ENCODE measurements around the gene CADPS2.

CADPS2 gene

DNA sequence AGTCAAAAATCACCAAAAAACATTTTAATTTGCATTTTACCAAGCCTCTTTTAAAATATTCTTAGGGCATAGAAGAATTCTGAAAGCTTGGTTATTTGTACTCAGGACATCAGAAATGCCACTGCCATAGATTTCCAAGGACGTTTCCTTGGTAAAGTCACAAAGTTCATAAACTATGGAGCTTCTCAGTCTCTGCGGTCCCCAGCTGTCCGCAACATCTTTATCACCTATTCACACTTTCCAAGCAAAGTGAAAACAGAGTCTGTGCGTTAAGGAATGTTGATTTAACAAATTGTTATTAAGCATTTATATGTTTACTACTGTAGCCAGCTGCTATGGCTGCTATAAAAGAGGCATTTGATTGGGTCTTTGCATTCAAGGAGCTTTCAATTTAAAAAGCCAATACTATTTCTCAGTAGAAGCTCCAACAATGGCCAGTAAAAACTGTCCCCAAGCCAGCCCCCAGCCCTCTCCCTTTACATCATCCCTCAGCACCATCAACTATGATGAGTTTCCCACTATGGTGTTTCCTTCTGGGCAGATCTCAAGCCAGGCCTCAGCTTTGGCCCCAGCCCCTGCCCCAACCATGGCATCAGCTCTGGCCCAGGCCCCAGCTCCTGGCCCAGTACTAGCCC, 36.8 kb downstream of the CADPS2 start:
- no peak for TF ChIP-seq TAF1 (IDR thresholded peaks at IDR 0.05; ENCODE audit: borderline replicate concordance, insufficient read depth, low read length)
- TF ChIP-seq SIN3A (IDR thresholded peaks at IDR 0.05; ENCODE audit: borderline replicate concordance, insufficient read depth, low read length), result no peak
- TF ChIP-seq POLR2AphosphoS5 (IDR thresholded peaks at IDR 0.05; ENCODE audit: low read depth, low read length), result no peak
- no peak for TF ChIP-seq FOXP2 (optimal IDR thresholded peaks at IDR 0.05; ENCODE audit: borderline replicate concordance, extremely low read depth, extremely low read length, insufficient read depth)
- TF ChIP-seq, protein P1, sequence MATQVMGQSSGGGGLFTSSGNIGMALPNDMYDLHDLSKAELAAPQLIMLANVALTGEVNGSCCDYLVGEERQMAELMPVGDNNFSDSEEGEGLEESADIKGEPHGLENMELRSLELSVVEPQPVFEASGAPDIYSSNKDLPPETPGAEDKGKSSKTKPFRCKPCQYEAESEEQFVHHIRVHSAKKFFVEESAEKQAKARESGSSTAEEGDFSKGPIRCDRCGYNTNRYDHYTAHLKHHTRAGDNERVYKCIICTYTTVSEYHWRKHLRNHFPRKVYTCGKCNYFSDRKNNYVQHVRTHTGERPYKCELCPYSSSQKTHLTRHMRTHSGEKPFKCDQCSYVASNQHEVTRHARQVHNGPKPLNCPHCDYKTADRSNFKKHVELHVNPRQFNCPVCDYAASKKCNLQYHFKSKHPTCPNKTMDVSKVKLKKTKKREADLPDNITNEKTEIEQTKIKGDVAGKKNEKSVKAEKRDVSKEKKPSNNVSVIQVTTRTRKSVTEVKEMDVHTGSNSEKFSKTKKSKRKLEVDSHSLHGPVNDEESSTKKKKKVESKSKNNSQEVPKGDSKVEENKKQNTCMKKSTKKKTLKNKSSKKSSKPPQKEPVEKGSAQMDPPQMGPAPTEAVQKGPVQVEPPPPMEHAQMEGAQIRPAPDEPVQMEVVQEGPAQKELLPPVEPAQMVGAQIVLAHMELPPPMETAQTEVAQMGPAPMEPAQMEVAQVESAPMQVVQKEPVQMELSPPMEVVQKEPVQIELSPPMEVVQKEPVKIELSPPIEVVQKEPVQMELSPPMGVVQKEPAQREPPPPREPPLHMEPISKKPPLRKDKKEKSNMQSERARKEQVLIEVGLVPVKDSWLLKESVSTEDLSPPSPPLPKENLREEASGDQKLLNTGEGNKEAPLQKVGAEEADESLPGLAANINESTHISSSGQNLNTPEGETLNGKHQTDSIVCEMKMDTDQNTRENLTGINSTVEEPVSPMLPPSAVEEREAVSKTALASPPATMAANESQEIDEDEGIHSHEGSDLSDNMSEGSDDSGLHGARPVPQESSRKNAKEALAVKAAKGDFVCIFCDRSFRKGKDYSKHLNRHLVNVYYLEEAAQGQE (IDR thresholded peaks at IDR 0.05; ENCODE audit: insufficient read depth in 1 of 2, low read depth in 2 of 2, low read length in 2 of 2), result no peak

DNA sequence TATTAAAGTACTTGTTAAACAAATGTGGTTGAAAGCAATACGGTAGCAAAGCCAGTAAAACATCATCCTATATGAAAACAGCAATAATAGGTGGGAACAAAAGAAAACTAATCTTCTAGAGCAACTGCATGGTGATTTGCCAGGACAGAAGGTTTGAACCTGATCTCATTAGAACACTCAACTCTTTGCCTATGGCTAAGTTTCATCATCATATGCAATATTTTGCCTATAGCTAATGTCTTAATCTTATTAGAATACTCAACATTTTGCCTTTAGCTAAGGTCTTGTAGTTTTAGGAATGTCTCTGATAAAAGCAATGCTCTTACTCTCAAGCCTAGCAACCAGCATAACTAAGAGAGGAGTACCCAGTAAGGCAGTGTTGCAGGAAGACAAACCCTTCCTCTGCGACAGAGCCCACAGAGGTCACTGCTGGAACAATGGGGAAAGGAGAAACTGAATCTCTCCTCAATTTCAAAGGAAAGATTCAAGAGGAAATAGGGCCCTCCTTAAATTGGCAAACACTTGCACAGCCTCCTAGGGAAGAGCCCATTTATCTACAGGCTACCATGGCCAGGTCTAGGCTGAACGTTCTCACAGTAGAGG, 38.3 kb downstream of the CADPS2 start:
- no peak for TF ChIP-seq POLR2AphosphoS5 (IDR thresholded peaks at IDR 0.05; ENCODE audit: low read depth, low read length)
- no peak for TF ChIP-seq SIN3A (IDR thresholded peaks at IDR 0.05; ENCODE audit: borderline replicate concordance, insufficient read depth, low read length)
- no peak for TF ChIP-seq TAF1 (IDR thresholded peaks at IDR 0.05; ENCODE audit: borderline replicate concordance, insufficient read depth, low read length)
- TF ChIP-seq FOXP2 (optimal IDR thresholded peaks at IDR 0.05; ENCODE audit: borderline replicate concordance, extremely low read depth, extremely low read length, insufficient read depth), result no peak
- TF ChIP-seq, protein P1 (IDR thresholded peaks at IDR 0.05; ENCODE audit: insufficient read depth in 1 of 2, low read depth in 2 of 2, low read length in 2 of 2), result no peak

DNA sequence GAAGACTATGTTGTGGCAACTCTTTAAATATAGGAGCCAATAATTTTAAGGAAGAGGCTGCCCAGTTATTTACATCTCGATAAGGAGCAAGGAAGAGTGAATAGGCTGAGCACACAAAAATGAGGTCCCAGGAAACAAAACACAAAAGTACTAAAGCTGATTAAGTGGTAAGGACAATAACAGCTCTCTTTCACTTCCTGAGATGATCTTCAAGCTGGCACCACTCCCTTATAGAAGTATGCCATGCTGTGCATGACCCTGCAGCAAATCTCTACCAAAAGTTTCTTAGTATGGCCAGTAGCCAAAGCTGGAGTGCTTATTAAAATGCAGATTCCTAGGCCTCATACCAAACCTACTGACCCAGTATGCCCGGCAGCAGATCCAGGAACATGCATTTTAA, 39.7 kb downstream of the CADPS2 start:
- TF ChIP-seq FOXP2 (optimal IDR thresholded peaks at IDR 0.05; ENCODE audit: borderline replicate concordance, extremely low read depth, extremely low read length, insufficient read depth), result no peak
- no peak for TF ChIP-seq POLR2AphosphoS5 (IDR thresholded peaks at IDR 0.05; ENCODE audit: low read depth, low read length)
- TF ChIP-seq SIN3A (IDR thresholded peaks at IDR 0.05; ENCODE audit: borderline replicate concordance, insufficient read depth, low read length), result no peak
- TF ChIP-seq, protein P1 (IDR thresholded peaks at IDR 0.05; ENCODE audit: insufficient read depth in 1 of 2, low read depth in 2 of 2, low read length in 2 of 2), result no peak
- TF ChIP-seq TAF1 (IDR thresholded peaks at IDR 0.05; ENCODE audit: borderline replicate concordance, insufficient read depth, low read length), result no peak

DNA sequence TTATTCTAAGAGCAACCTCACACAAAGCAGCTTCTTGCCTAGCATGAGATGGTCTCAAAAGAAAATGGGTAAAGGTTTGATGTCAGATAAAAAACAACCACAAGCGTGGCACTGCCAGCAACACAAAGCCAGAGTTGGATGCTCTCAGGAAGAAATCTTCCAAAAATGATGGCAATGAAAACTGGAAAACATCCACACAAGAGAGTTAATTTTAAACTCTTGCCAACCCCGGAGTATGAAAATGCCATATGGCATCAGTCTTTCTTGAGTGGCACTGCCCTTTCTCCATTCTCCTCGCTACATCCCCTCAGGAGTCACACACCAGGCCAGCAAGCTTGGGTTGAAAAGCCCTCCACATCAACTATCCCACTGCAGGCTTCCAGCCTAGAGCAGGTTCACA, 41.0 kb downstream of the CADPS2 start:
- TF ChIP-seq POLR2AphosphoS5 (IDR thresholded peaks at IDR 0.05; ENCODE audit: low read depth, low read length), result no peak
- no peak for TF ChIP-seq SIN3A (IDR thresholded peaks at IDR 0.05; ENCODE audit: borderline replicate concordance, insufficient read depth, low read length)
- TF ChIP-seq, protein P1 (IDR thresholded peaks at IDR 0.05; ENCODE audit: insufficient read depth in 1 of 2, low read depth in 2 of 2, low read length in 2 of 2), result no peak
- TF ChIP-seq FOXP2 (optimal IDR thresholded peaks at IDR 0.05; ENCODE audit: borderline replicate concordance, extremely low read depth, extremely low read length, insufficient read depth), result no peak
- TF ChIP-seq TAF1 (IDR thresholded peaks at IDR 0.05; ENCODE audit: borderline replicate concordance, insufficient read depth, low read length), result no peak

All from PFSK-1 (cell line).